ENCODE data around the gene RAB13. TPM values are rescaled to one million over a fixed set of nuclear protein-coding genes. Genes with fewer than 3 reads are reported as not detected.

Gene RAB13
- total RNA-seq, 1 donor from 2014 or later: 153 TPM

DNA sequence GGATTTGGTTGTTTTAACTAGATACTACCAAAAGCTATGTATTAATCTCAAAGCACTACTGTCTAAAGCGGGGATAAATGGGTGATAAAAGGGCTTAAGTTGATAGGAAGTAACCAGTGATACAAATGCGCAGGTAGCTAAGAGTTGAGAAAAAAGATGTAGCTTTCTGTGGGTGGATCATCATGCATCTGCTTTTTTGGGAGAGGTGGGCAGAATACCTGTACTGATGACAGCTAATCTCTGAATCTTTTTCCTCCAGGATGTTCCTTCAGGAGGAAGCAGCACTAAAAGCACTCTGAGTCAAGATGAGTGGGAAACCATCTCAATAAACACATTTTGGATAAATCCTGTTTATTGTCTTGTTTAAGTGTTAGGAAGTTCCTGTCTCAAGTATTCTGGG is 5.7 kb upstream of the RAB13 start:
- Mint-ChIP-seq H3K4me1 (ENCODE audit: unreplicated experiment) (peaks cover 24% of the 10 kb centered on the region), H3K4me3 (ENCODE audit: unreplicated experiment) (peak overlapping the region; percentile 93), H3K9me3 (ENCODE audit: unreplicated experiment) (peaks cover 3% of the 10 kb centered on the region), H3K36me3 (ENCODE audit: unreplicated experiment) (peaks cover 30% of the 10 kb centered on the region), H3K27me3 (ENCODE audit: unreplicated experiment) (no peaks in the 10 kb centered on the region), H3K27ac (ENCODE audit: unreplicated experiment) (peak overlapping the region; percentile 98)
- TF ChIP-seq CTCF (IDR thresholded peaks at IDR 0.05): no peak
- no peak for DNase-seq (ENCODE audit: extremely low spot score, unreplicated experiment)

GRCh38 chr1:153991151-153991630 is 5.1 kb upstream of the RAB13 start:
- Mint-ChIP-seq H3K4me1 (ENCODE audit: unreplicated experiment) (peaks cover 29% of the 10 kb centered on the region), H3K36me3 (ENCODE audit: unreplicated experiment) (peaks cover 30% of the 10 kb centered on the region), H3K4me3 (ENCODE audit: unreplicated experiment) (peak overlapping the region; percentile 93), H3K27ac (ENCODE audit: unreplicated experiment) (peak overlapping the region; percentile 98), H3K27me3 (ENCODE audit: unreplicated experiment) (no peaks in the 10 kb centered on the region), H3K9me3 (ENCODE audit: unreplicated experiment) (peaks cover 3% of the 10 kb centered on the region)
- no peak for DNase-seq (ENCODE audit: extremely low spot score, unreplicated experiment)
- TF ChIP-seq CTCF (IDR thresholded peaks at IDR 0.05): no peak

DNA sequence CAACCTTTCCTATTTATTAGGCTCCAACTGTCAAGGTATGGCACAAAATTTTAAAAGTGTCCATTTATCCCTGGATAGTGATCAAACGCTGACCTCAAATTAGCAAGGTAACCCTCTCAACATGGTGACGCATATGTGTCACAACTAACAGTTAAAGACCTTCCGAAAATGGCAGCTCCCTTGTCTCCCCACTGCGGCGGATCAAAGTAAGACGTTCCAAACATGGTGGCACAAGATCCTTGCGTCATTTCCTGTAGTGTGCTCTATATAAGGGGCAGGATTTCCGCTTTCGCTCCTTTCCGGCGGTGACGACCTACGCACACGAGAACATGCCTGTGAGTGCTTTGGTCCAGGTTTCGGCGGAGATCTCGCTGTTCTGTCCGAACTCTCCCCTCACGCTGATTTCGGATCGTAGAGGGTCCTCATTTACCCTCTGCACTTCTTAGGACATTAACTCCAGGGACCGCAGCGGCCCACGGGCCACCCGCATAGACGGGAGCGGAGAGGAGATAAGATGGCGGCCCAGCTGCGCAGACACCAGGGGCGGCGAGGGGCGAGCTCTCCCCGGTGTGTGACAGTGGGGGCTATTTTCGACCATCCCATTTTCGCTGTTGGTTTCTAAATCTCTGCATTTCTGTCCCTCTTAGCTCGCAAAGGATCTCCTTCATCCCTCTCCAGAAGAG is 4.5 kb upstream of the RAB13 start, which contains the start of gene RPS27:
TSS of gene RPS27 (plus strand) at position 295 of the 683 bp plus-strand sequence. CDS start at position 330, 35 bp downstream.
- peak within 1 kb of the TSS; percentile 98 for H3K27ac Mint-ChIP-seq (ENCODE audit: unreplicated experiment)
- DNase-seq (ENCODE audit: extremely low spot score, unreplicated experiment): peak; percentile 94
- H3K27me3 Mint-ChIP-seq (ENCODE audit: unreplicated experiment): no peaks in the 10 kb centered on the region
- H3K4me1 Mint-ChIP-seq (ENCODE audit: unreplicated experiment): peaks cover 29% of the 10 kb centered on the region
- H3K36me3 Mint-ChIP-seq (ENCODE audit: unreplicated experiment): peaks cover 28% of the 10 kb centered on the region
- TF ChIP-seq CTCF (IDR thresholded peaks at IDR 0.05): no peak
- H3K4me3 Mint-ChIP-seq (ENCODE audit: unreplicated experiment): peak within 1 kb of the TSS; percentile 93
- peaks cover under 1% of the 10 kb centered on the region for H3K9me3 Mint-ChIP-seq (ENCODE audit: unreplicated experiment)

DNA sequence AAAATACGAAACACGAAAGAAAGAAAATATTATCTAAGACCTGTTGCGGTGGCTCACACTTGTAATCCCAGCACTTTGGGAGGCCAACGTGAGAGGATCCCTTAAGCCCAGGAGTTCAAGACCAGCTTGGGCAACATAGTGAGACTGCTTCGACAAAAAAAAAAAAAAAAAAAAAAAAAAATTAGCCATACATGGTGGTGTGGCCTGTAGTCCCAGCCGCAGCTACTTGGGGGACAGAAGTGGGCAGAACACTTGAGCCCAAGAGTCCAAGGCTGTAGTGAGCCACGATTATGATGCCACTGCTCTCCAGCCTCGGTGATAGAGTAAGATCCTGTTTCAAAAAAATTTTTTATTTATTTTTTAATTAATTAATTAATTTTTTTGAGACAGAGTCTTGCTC is 1.5 kb upstream of the RAB13 start:
- H3K4me1 Mint-ChIP-seq (ENCODE audit: unreplicated experiment): peaks cover 44% of the 10 kb centered on the region
- H3K27ac Mint-ChIP-seq (ENCODE audit: unreplicated experiment): peak overlapping the region; percentile 98

More for the DNA sequence above, 1.5 kb upstream of the RAB13 start:
- DNase-seq (ENCODE audit: extremely low spot score, unreplicated experiment): no peak
- no peak overlapping the region for H3K4me3 Mint-ChIP-seq (ENCODE audit: unreplicated experiment)
- no peaks in the 10 kb centered on the region for H3K27me3 Mint-ChIP-seq (ENCODE audit: unreplicated experiment)
- peaks cover 20% of the 10 kb centered on the region for H3K36me3 Mint-ChIP-seq (ENCODE audit: unreplicated experiment)
- no peaks in the 10 kb centered on the region for H3K9me3 Mint-ChIP-seq (ENCODE audit: unreplicated experiment)
- no peak for TF ChIP-seq CTCF (IDR thresholded peaks at IDR 0.05)

Data from osteocyte (in vitro differentiated cells).